AG09309 (cell line): ENCODE measurements around the gene CCDC170.

ENCODE experiments used
- DNase-seq: peaks from one replicate; pipeline ENCODE4 v3.0.0-alpha.2; 2010; ENCODE audit warnings: low read depth
- H3K4me3 ChIP-seq: 2 replicates; pipeline ENCODE4 v1.5.1; 2011; ENCODE audit warnings: mild to moderate bottlenecking, low read depth, low read length, moderate library complexity; ENCODE audit not compliant: control insufficient read depth
- TF ChIP-seq, protein P1 (sequence below): IDR thresholded peaks from 2 replicates; pipeline ENCODE4 v1.5.1; 2011; ENCODE audit warnings: mild to moderate bottlenecking, low read depth, low read length, inconsistent platforms; ENCODE audit not compliant: insufficient read depth, control insufficient read depth; ENCODE audit errors: missing control alignments

CCDC170 gene

DNA sequence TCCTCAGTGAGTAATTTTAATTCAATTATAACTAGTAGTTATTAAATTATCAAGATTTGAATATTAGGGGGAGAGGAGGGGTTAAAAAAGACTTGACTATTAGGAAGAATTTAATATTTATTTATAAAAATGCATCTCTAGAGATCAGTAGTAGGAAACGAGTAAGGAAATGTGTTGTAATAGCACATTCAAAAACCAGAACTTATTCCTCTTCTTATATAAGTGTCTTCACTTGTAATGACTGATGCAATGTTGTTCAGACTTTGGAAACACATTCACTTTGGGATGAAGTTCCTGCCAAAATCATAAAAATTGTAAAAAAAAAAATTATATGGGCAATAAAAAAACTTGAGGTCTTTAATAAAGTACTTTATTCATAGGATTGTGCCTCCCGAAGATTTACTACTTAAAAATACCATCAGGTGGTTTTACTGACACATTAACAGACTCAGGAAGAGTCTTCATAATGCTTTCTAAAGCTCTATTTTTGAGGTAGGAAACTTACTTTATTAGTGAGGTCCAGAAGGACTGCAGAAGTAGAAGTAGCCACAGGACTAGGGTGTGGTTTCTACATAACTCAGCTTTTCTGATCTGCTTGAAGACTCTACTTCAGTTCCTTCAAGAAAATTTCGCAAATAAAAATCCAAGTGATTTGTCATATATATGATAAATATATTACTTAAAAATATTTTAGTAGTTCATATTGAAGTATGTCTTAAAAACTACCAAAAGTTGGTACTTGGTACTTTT is 59.8 kb downstream of the CCDC170 start:
- DNase-seq = peak; percentile 11
- H3K4me3 ChIP-seq = no peak overlapping the region
- TF ChIP-seq, protein P1, sequence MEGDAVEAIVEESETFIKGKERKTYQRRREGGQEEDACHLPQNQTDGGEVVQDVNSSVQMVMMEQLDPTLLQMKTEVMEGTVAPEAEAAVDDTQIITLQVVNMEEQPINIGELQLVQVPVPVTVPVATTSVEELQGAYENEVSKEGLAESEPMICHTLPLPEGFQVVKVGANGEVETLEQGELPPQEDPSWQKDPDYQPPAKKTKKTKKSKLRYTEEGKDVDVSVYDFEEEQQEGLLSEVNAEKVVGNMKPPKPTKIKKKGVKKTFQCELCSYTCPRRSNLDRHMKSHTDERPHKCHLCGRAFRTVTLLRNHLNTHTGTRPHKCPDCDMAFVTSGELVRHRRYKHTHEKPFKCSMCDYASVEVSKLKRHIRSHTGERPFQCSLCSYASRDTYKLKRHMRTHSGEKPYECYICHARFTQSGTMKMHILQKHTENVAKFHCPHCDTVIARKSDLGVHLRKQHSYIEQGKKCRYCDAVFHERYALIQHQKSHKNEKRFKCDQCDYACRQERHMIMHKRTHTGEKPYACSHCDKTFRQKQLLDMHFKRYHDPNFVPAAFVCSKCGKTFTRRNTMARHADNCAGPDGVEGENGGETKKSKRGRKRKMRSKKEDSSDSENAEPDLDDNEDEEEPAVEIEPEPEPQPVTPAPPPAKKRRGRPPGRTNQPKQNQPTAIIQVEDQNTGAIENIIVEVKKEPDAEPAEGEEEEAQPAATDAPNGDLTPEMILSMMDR = no peak

DNA sequence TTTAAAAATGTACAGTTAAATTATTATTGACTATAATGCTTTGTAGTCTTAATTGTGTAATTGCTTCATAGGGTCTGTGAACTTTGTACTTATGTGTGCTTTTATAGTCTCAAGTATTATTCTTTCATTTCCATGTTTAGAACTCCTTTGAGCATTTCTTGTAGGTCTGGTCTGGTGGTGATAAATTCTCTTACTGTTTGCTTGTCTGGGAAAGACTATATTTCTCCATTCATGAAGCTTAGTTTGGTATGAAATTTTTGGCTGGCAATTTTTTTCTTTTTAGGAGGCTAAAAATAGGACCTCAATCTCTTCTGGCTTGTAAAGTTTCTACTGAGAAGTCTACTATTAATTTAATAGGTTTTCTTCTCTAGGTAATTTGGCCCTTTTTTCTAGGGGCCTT is 67.4 kb downstream of the CCDC170 start:
- no peak overlapping the region for H3K4me3 ChIP-seq
- TF ChIP-seq, protein P1 = no peak
- DNase-seq = no peak

DNA sequence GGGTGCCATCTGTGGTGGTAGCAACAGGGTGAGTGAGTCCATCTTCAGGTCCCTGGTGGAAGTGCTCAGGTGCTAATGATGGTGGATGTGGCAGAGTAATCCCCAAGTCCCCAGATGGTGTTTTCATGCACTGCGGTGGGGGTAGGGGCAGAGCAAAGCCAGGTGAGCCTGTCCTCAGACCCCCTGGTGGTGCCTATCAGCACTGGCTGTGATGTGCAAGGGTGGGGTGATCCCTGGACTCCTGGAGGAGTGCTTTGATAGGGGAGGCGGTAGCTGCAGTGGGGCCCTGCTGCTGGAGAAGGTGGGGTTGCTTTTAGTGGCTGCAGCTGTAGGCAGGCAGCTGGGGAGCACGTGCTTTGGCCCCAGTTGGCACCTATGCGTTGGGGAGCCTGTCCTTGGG is 70.8 kb downstream of the CCDC170 start:
- DNase-seq = no peak
- TF ChIP-seq, protein P1 = no peak
- no peak overlapping the region for H3K4me3 ChIP-seq

DNA sequence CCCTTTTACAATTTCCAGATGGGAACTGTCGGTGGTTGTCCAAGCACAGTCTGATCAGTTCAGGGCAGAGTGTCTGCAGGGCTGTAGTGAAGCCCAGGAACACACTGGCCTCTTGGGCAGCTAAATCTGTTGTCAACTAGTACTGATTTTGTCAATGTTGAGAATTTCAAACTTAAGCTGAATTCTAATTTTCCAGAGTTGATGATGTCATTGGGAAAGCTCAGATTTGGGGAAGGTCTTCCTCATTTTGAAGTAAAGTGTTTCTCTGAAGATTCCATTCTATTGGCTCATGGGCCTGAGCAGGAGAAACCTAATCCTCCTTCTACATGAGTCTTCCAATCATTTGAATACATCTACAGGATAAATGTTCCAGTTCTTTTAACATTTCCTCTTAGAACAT is 72.1 kb downstream of the CCDC170 start:
- DNase-seq = no peak
- no peak overlapping the region for H3K4me3 ChIP-seq
- TF ChIP-seq, protein P1 = no peak

DNA sequence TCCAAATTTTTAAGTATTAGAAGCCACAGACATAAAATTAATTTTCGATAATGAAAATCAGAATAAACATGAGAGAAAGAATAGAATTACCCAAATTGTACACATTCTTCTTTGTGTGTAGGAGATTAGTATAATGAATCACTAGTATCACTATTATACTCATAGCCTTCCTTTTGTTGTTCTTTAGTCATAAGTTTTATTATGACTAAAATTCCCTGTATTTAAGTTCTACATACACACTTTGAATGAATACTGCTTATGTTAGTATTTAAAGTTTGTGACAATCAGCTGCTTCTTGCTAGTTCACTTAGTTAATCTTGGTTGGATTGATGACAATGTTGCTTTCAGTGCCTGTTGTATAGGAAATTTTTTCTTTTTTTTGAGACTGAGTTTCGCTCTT is 72.7 kb downstream of the CCDC170 start:
- H3K4me3 ChIP-seq = no peak overlapping the region
- no peak for DNase-seq
- TF ChIP-seq, protein P1 = no peak

DNA sequence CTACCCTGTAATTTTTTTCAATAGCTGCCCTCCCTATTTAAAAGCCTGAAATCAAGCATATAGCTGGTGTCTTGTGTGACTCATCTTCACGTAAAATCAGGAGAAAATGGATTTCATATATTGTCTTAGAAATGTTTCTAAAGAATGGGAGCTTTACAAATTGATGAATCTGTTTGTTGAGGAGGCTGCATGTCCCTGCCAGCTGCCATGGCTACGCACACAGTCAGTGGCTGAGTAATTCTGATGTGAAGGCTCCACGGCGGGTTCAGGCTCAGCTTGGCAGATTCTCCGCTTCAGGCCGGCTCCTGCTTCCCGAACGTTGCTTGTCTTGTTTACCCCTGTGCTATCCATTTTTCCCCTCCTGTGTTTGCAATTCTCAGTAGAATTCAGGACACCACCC is 82.8 kb downstream of the CCDC170 start:
- no peak for DNase-seq
- H3K4me3 ChIP-seq = no peak overlapping the region
- TF ChIP-seq, protein P1 = no peak
